Measurements from ENCODE around the gene UCP3. TPM values are rescaled to one million over a fixed set of nuclear protein-coding genes. Genes with fewer than 3 reads are reported as not detected.

Gene UCP3
- total and polyA plus RNA-seq, 4 donors = 1.0 to 2.8 (median 1.8) TPM

DNA sequence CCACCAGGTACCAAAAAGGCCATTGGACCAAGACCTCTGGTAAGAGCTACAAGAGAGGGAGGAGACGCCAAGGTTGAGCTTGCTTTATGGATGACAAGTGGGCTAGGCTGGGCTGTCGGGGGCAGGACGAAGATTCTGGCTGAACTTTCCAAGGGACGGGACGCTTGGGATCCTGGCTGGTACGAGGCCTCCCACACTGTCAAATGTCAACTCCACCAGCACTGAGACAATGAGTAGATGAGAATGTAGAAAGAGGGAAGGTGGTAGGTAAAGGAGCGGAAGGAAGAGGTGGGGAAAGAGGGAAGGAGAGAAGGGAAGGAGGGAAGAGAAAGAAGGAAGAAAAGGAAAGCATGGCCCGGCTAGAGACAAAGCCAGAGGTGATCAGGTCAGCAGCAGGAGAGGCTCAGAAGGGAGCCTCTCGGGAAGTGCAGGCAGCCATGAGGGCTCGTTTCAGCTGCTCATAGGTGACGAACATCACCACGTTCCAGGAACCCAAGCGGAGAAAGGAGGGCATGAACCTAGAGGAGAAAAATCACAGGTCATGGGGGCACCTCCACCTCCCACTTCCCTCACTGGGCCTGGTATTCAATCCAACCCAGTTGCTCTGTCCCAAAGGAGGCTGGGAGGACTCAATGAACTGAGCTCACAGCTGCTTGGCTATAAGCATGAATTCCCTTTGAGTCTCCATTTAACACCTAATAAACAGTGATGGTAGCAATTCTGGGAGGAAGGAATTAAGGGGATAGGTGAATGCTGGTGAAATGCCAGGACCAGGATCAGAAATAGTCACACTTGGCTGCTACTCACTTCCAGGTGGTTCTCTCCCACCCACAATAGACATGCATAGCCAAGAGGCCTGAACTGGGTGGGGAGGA, 34.0 kb downstream of the UCP3 start:
- Histone ChIP-seq H3K9me3 (ENCODE audit: control insufficient read depth in 4 of 4, insufficient read depth in 3 of 4, low read length in 3 of 4) (no peaks in the 10 kb centered on the region), H3K4me3 (no peak overlapping the region), H3K4me1 (ENCODE audit: control insufficient read depth in 5 of 5, insufficient read depth in 5 of 5, low read length in 5 of 5) (peaks cover 0 to 7% (median 0%) of the 10 kb centered on the region in 5 donors), H3K27me3 (ENCODE audit: control insufficient read depth in 3 of 3, insufficient read depth in 3 of 3, low read length in 2 of 3) (no peaks in the 10 kb centered on the region), H3K36me3 (ENCODE audit: control insufficient read depth in 4 of 4, insufficient read depth in 4 of 4, low read length in 4 of 4) (peaks cover 0 to 24% (median 0%) of the 10 kb centered on the region in 4 donors), H3K27ac (ENCODE audit: low read depth in 1 of 2, low read length in 1 of 2) (no peak overlapping the region), H3K9ac (ENCODE audit: insufficient read depth in 1 of 2, low read length in 2 of 2) (no peak overlapping the region)
- DNase-seq = no peak
- TF ChIP-seq, protein P1, sequence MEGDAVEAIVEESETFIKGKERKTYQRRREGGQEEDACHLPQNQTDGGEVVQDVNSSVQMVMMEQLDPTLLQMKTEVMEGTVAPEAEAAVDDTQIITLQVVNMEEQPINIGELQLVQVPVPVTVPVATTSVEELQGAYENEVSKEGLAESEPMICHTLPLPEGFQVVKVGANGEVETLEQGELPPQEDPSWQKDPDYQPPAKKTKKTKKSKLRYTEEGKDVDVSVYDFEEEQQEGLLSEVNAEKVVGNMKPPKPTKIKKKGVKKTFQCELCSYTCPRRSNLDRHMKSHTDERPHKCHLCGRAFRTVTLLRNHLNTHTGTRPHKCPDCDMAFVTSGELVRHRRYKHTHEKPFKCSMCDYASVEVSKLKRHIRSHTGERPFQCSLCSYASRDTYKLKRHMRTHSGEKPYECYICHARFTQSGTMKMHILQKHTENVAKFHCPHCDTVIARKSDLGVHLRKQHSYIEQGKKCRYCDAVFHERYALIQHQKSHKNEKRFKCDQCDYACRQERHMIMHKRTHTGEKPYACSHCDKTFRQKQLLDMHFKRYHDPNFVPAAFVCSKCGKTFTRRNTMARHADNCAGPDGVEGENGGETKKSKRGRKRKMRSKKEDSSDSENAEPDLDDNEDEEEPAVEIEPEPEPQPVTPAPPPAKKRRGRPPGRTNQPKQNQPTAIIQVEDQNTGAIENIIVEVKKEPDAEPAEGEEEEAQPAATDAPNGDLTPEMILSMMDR (IDR thresholded peaks at IDR 0.05; ENCODE audit: control extremely low read depth, extremely low read depth) = no peak
- ATAC-seq (ENCODE audit: insufficient read depth, low FRiP score) = no peak
- 93 to 96% methylated on average over 13 of the region's 13 CpGs for WGBS, 2 donors

DNA sequence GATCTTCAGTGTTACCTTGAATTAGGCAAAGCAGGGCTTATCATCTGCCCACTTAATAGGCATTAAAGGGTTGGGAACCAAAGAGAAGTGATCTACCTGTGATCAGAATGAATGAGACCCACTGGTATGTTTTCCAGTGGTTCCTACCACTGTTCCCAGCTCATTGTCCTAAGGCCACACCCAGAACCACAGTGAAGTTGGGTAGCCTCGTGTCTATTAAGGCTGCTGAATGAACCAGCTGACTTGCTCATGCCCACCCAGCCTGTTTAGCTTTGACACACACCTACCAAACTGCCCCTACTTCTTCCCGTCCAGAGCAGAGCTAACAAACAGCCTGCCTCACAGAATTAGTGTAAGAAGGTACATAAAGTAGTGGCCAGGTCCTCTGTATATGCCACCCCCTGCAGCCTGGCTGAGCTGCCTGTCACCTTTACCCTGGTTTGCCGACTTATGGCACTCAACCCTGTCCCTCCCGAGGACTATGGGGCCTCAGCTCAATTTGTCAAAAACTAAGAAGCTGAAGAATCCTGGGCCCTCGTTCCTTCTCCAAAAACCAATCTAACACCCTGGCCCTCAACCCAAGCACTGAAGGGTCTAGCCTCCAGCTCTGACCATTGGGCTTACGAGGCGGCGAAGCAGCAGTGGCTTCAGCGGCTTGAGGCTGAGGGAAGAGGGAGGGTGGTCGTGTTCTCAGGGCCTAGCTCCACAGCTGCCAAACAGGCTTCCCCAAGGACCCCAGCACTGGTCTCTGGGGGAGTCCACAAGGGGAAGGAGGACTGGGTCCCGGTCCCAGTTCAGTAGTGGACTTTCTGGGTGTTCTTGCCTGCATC, 36.0 kb downstream of the UCP3 start:
- H3K9me3 ChIP-seq (ENCODE audit: control insufficient read depth in 4 of 4, insufficient read depth in 3 of 4, low read length in 3 of 4) = no peaks in the 10 kb centered on the region
- no peak overlapping the region for H3K9ac ChIP-seq (ENCODE audit: insufficient read depth in 1 of 2, low read length in 2 of 2)
- WGBS, 2 donors = 86 to 87% methylated on average over 11 of the region's 11 CpGs

DNA sequence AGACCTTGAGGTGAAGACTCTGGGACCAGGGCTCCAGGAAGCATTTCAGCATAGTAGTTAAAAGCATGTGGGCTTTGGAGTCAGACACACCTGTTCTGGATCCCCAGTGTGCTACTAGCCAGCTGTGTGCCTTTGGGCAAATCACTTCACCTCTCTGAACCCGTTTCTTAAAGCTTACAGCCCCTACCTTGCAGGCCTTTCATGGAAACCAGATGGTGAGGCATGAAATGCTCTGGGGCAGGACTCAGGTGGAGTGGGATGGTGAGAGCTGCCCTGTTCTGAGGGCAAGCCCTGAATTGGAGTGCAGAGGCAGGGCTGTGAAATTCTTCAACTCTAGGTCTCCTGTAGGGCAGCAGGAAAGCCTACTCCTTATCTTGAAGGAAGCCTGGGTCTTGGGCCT, 36.7 kb downstream of the UCP3 start:
- 88 to 89% methylated on average over 1 of the region's 1 CpG for WGBS, 2 donors
- no peak for DNase-seq
- H3K9ac ChIP-seq (ENCODE audit: insufficient read depth in 1 of 2, low read length in 2 of 2) = no peak overlapping the region

More for the DNA sequence above, 36.0 kb downstream of the UCP3 start:
- Histone ChIP-seq H3K4me3 (no peak overlapping the region), H3K4me1 (ENCODE audit: control insufficient read depth in 5 of 5, insufficient read depth in 5 of 5, low read length in 5 of 5) (peaks cover 0 to 7% (median 0%) of the 10 kb centered on the region in 5 donors), H3K27ac (ENCODE audit: low read depth in 1 of 2, low read length in 1 of 2) (no peak overlapping the region), H3K36me3 (ENCODE audit: control insufficient read depth in 4 of 4, insufficient read depth in 4 of 4, low read length in 4 of 4) (peaks cover 0 to 23% (median 0%) of the 10 kb centered on the region in 4 donors), H3K27me3 (ENCODE audit: control insufficient read depth in 3 of 3, insufficient read depth in 3 of 3, low read length in 2 of 3) (no peaks in the 10 kb centered on the region)
- ATAC-seq (ENCODE audit: insufficient read depth, low FRiP score) (no peak), DNase-seq (no peak)
- TF ChIP-seq, protein P1 (IDR thresholded peaks at IDR 0.05; ENCODE audit: control extremely low read depth, extremely low read depth) = no peak

More for the DNA sequence above, 36.7 kb downstream of the UCP3 start:
- peaks cover 0 to 18% (median 0%) of the 10 kb centered on the region in 4 donors for H3K36me3 ChIP-seq (ENCODE audit: control insufficient read depth in 4 of 4, insufficient read depth in 4 of 4, low read length in 4 of 4)
- H3K27ac ChIP-seq (ENCODE audit: low read depth in 1 of 2, low read length in 1 of 2) = no peak overlapping the region
- no peak for ATAC-seq (ENCODE audit: insufficient read depth, low FRiP score)
- H3K9me3 ChIP-seq (ENCODE audit: control insufficient read depth in 4 of 4, insufficient read depth in 3 of 4, low read length in 3 of 4) = no peaks in the 10 kb centered on the region
- H3K4me3 ChIP-seq = no peak overlapping the region
- TF ChIP-seq, protein P1 (IDR thresholded peaks at IDR 0.05; ENCODE audit: control extremely low read depth, extremely low read depth) = no peak
- H3K27me3 ChIP-seq (ENCODE audit: control insufficient read depth in 3 of 3, insufficient read depth in 3 of 3, low read length in 2 of 3) = no peaks in the 10 kb centered on the region
- H3K4me1 ChIP-seq (ENCODE audit: control insufficient read depth in 5 of 5, insufficient read depth in 5 of 5, low read length in 5 of 5) = peaks cover 0 to 7% (median 0%) of the 10 kb centered on the region in 5 donors
